Transverse colon (tissue), 4 donors: ENCODE results near the gene PEDS1. TPM values are rescaled to one million over a fixed set of nuclear protein-coding genes. Genes with fewer than 3 reads are reported as not detected.
A peak's percentile ranks its signal among the peaks of the same experiment; 100 is the strongest.

Experiments used
- DNase-seq: peaks from one replicate; pipeline ENCODE4 v3.0.0-alpha.2; 2019
- H3K27ac ChIP-seq, 4 donors: fragments of 200-600 bp; sonication (generic); 2 replicates each; pipeline ENCODE4 v1.5.1; 2016 to 2018; ENCODE audit warnings: inconsistent platforms in 4 of 4
- H3K27me3 ChIP-seq: fragments of 200-600 bp; sonication (generic); 2 replicates; pipeline ENCODE4 v1.5.1; 2017; ENCODE audit warnings: inconsistent platforms
- H3K36me3 ChIP-seq, 4 donors: fragments of 200-600 bp; sonication (generic); 2 replicates each; pipeline ENCODE4 v1.5.1; 2017 to 2019; ENCODE audit warnings: inconsistent platforms in 4 of 4
- H3K4me1 ChIP-seq, 4 donors: fragments of 200-600 bp; sonication (generic); 2 replicates each; pipeline ENCODE4 v1.5.1; 2017 to 2020; ENCODE audit warnings: inconsistent platforms in 4 of 4
- H3K4me3 ChIP-seq, 4 donors: fragments of 200-600 bp; sonication (generic); 1 replicate in 1 of 4; 2 replicates in 3 of 4; pipeline versions ENCODE4 v1.5.1 to v1.6.1; 2017 to 2019; ENCODE audit warnings: inconsistent platforms in 4 of 4
- H3K9me3 ChIP-seq, 2 donors: fragments of 200-600 bp; sonication (generic); 2 replicates each; pipeline ENCODE4 v1.5.1; 2017 to 2019; ENCODE audit warnings: inconsistent platforms in 2 of 2
- EP300 ChIP-seq: sonication (generic); formaldehyde crosslinking; IDR thresholded peaks from one replicate; pipeline ENCODE4 v1.6.1; 2017; ENCODE audit warnings: antibody characterized with exemption, low read depth
- POLR2A ChIP-seq: fragments of 450-650 bp; IDR thresholded peaks from one replicate; pipeline ENCODE4 v1.6.1; 2016; ENCODE audit warnings: antibody characterized with exemption, mild to moderate bottlenecking, moderate library complexity
- POLR2AphosphoS5 ChIP-seq, 3 donors: sonication (generic); formaldehyde crosslinking; IDR thresholded peaks; one replicate each; pipeline ENCODE4 v1.6.1; 2016; ENCODE audit warnings: antibody characterized with exemption in 3 of 3
- WGBS, 2 donors: methylation state at CpG; one replicate each; pipeline ENCODE4 v1.1.5; 2018; ENCODE audit warnings: low coverage in 1 of 2; 5-methylcytosine and 5-hydroxymethylcytosine counted together
- in situ Hi-C, 4 donors: fragments of 200-750 bp; cut with MboI; loops; one replicate each; pipeline versions ENCODE4 v1.15.0 to v1.15.1; 2017; ENCODE audit warnings: low sequenced_read_pairs in 3 of 4, low pct_ligation_motif_present in 1 of 4, low pct_unique_long_range_greater_than_20kb in 1 of 4
- intact Hi-C: fragments of 100-400 bp; cut with DNase I; formaldehyde crosslinking; loops from one replicate; pipeline ENCODE4 v1.15.1; 2023; ENCODE audit warnings: low total_unique reads
- total RNA-seq, 4 donors: library from RNA; depleted of rRNA; stranded (reverse); fragments of >200 nt; gene quantifications; one replicate each; pipeline ENCODE4 v1.1.0, GENCODE V29; 2016
- TF ChIP-seq, protein P1 (sequence below), 5 experiments: fragments of 200-600 bp in 3 of 5; fragments of 450-650 bp in 2 of 5; sonication (generic) in 3 of 5; IDR thresholded peaks; 1 replicate in 2 of 5; 2 replicates in 3 of 5; pipeline ENCODE4 v1.5.1; 2016 to 2017; ENCODE audit warnings: antibody characterized with exemption in 5 of 5, inconsistent platforms in 3 of 5, mild to moderate bottlenecking in 2 of 5, moderate library complexity in 1 of 5

Gene PEDS1
- total RNA-seq, 4 donors from 2014 or later: 9.6 to 30.9 (median 23.2) TPM

DNA sequence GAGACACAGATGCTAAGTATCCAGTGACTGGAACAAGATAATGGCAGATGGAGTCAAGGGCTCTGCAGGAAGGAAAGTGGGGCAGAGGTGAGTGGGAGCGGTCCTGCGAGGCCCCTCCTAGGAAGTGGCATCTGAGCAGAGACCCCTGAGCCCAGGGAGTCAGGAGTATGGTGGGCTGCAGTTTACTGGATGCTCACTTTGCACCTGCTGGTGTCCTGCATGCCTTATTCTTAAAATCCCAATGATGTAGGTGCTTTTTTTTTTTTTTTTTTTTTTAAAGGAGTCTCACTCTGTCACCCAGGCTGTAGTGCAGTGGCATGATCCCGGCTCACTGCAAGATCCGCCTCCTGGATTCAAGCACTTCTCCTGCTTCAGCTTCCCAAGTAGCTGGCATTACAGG is 42.7 kb upstream of the PEDS1 start:
- in situ Hi-C loops (loop anchor here in 1 of 4 donors (25.0 kb wide), 1 partner anchor 541 kb away; the partner anchor contains the start of gene PARD6B), intact Hi-C loops (no loop called here)
- H3K4me3 ChIP-seq: no peak overlapping the region
- DNase-seq: no peak
- no peaks in the 10 kb centered on the region for H3K9me3 ChIP-seq
- TF ChIP-seq POLR2A (no peak), POLR2AphosphoS5 (IDR thresholded peaks at IDR 0.05) (no peak)
- 68 to 78% methylated on average over 3 to 4 of the region's 4 CpGs for WGBS, 2 donors
- peaks cover 4 to 26% (median 22%) of the 10 kb centered on the region in 4 donors for H3K4me1 ChIP-seq
- H3K27me3 ChIP-seq: no peaks in the 10 kb centered on the region
- H3K27ac ChIP-seq: peak overlapping the region in 1 of 4 donors; percentile 99
- no peaks in the 10 kb centered on the region for H3K36me3 ChIP-seq

DNA sequence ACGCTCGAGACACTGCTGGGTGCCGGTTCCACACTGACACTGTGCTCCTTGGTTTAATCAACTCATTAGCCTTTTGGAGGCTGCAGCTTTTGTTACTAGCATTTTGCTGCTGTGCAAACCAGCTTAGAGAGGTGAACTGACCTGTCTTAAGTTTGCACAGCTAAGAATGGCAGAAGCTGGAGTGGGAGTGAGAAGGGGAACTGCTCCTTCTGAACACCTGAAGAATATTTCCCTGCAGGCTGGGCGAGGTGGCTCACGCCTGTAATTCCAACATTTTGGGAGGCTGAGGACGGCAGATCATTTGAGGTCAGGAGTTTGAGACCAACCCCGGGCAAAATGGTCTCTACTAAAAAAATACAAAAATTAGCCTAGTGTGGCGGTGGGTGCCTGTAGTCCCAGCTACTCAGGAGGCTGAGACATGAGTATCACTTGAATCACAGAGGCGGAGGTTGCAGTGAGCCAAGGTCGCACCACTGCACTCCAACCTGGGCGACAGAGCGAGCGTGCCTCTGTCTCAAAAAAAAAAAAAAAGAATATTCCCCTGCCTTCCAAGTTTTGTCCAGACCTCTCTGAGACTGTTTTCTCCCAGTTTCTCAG is 42.1 kb upstream of the PEDS1 start:
- no peak for DNase-seq
- peak overlapping the region; percentile 98 to 100 (median 99) for H3K27ac ChIP-seq
- intact Hi-C loops: no loop called here
- H3K9me3 ChIP-seq: no peaks in the 10 kb centered on the region
- TF ChIP-seq POLR2A (no peak), EP300 (no peak)
- TF ChIP-seq, protein P1, sequence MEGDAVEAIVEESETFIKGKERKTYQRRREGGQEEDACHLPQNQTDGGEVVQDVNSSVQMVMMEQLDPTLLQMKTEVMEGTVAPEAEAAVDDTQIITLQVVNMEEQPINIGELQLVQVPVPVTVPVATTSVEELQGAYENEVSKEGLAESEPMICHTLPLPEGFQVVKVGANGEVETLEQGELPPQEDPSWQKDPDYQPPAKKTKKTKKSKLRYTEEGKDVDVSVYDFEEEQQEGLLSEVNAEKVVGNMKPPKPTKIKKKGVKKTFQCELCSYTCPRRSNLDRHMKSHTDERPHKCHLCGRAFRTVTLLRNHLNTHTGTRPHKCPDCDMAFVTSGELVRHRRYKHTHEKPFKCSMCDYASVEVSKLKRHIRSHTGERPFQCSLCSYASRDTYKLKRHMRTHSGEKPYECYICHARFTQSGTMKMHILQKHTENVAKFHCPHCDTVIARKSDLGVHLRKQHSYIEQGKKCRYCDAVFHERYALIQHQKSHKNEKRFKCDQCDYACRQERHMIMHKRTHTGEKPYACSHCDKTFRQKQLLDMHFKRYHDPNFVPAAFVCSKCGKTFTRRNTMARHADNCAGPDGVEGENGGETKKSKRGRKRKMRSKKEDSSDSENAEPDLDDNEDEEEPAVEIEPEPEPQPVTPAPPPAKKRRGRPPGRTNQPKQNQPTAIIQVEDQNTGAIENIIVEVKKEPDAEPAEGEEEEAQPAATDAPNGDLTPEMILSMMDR (IDR thresholded peaks at IDR 0.05): no peak
- H3K36me3 ChIP-seq: no peaks in the 10 kb centered on the region
- no peaks in the 10 kb centered on the region for H3K27me3 ChIP-seq
- WGBS, 2 donors: 90 to 94% methylated on average over 7 to 13 of the region's 13 CpGs
- H3K4me3 ChIP-seq: no peak overlapping the region
- in situ Hi-C loops: loop anchor here in 1 of 4 donors (25.0 kb wide), 1 partner anchor 542 kb away; the partner anchor contains the start of gene PARD6B
- peaks cover 4 to 26% (median 22%) of the 10 kb centered on the region in 4 donors for H3K4me1 ChIP-seq

DNA sequence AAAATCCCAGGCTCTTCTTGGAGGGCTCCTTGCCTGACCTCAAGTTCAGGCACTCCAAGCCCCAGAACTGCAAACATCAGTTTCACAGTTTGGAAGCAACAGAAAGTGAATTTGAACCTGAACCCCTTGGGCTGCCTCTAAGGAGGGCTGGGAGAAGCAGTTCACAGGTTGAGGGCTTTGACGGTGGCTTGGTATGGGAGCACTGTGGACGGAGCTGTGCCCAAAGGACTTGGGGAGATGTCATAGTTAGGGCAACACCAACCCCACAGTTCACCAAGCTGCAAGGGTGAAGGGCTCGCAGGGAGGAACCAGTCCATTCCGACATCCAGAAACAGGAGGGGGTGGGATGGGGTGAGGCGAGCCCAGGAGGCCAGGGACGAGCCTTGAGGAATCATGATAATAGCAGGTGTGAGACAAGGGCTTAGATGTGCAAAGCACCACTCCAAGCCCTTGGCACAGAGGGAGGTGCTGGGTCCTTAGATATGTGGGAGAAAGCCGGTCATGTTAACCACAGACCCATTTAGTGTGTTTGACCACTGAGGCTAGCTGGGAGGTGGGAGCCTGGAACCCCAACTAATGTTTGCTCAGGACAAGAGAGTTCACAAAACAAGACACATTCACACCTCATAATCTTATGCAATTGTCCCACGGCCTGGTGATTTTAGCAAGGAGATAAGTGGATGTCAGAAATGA is 41.5 kb upstream of the PEDS1 start:
- peak overlapping the region in 1 of 4 donors; percentile 82 for H3K4me3 ChIP-seq
- 81 to 82% methylated on average over 5 to 8 of the region's 8 CpGs for WGBS, 2 donors
- in situ Hi-C loops (loop anchor here in 1 of 4 donors (25.0 kb wide), 1 partner anchor 542 kb away; the partner anchor contains the start of gene PARD6B), intact Hi-C loops (loop anchor here (5.0 kb wide), 1 partner anchor 97 kb away; no protein-coding TSS in a partner anchor)
- no peak for DNase-seq
- H3K36me3 ChIP-seq: no peaks in the 10 kb centered on the region
- H3K27ac ChIP-seq: peak overlapping the region; percentile 98 to 100 (median 99)
- no peaks in the 10 kb centered on the region for H3K27me3 ChIP-seq
- H3K4me1 ChIP-seq: peaks cover 4 to 26% (median 24%) of the 10 kb centered on the region in 4 donors
- TF ChIP-seq, protein P1 (IDR thresholded peaks at IDR 0.05): no peak
- TF ChIP-seq POLR2A (peak; percentile 26), POLR2AphosphoS5 (IDR thresholded peaks at IDR 0.05) (peak in 2 of 3 donors; percentile 15 to 28)
- no peaks in the 10 kb centered on the region for H3K9me3 ChIP-seq

DNA sequence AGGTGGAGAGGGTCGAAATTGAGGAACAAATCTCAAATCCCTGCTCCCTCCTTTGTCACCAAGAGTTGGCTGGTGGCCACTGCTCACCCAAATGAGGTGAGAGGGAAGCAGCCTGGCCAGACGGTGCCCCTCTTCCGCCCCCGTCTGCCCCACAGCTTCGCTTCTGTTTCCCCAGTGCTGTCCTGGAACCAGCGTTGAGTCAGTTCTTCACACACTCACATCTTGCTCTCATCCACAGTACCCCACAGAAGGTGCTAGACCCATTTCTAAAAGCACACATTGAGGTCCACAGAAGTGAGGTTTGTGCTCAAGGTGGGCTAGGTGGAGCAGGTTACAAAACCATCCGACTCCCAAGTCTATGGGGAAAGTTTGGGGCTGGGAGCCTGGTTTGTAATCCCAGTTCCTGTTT is 40.9 kb upstream of the PEDS1 start:
- H3K27ac ChIP-seq: peak overlapping the region; percentile 98 to 100 (median 99)
- H3K4me1 ChIP-seq: peaks cover 4 to 29% (median 26%) of the 10 kb centered on the region in 4 donors
- intact Hi-C loops (loop anchor here (5.0 kb wide), 1 partner anchor 98 kb away; no protein-coding TSS in a partner anchor), in situ Hi-C loops (loop anchor here in 1 of 4 donors (25.0 kb wide), 1 partner anchor 543 kb away; the partner anchor contains the start of gene PARD6B)
- DNase-seq: no peak
- H3K36me3 ChIP-seq: no peaks in the 10 kb centered on the region
- H3K9me3 ChIP-seq: no peaks in the 10 kb centered on the region
- 86% methylated on average over 7 of the region's 7 CpGs; no CpG with 5 or more reads in 1 of the 2 donors for WGBS, 2 donors
- TF ChIP-seq EP300 (no peak), POLR2A (no peak), POLR2AphosphoS5 (IDR thresholded peaks at IDR 0.05) (no peak)
- TF ChIP-seq, protein P1 (IDR thresholded peaks at IDR 0.05): no peak
- H3K4me3 ChIP-seq: peak overlapping the region in 2 of 4 donors; percentile 82 to 93
- no peaks in the 10 kb centered on the region for H3K27me3 ChIP-seq
